GM06990 (cell line): ENCODE data around the gene KCTD12.

ENCODE experiments used
- DNase-seq: peaks from one replicate; pipeline ENCODE4 v3.0.0-alpha.2; 2011; ENCODE audit not compliant: insufficient read length; ENCODE audit errors: extremely low read depth
- H3K27me3 ChIP-seq: replicated peaks from 2 replicates; pipeline ENCODE4 v1.6.0; 2011; ENCODE audit warnings: low read length; ENCODE audit not compliant: control insufficient read depth, insufficient read depth
- H3K36me3 ChIP-seq: 2 replicates; pipeline ENCODE4 v1.5.1; 2011; ENCODE audit warnings: low read length; ENCODE audit not compliant: control insufficient read depth, insufficient read depth
- H3K4me3 ChIP-seq: replicated peaks from 2 replicates; pipeline ENCODE4 v1.5.1; 2011; ENCODE audit warnings: low read depth, mild to moderate bottlenecking, control low read depth, low read length
- CTCF ChIP-seq: IDR thresholded peaks from 2 replicates; pipeline ENCODE4 v1.5.1; 2011; ENCODE audit warnings: low read length, control low read depth, mild to moderate bottlenecking, inconsistent platforms; ENCODE audit not compliant: insufficient read depth, poor library complexity, severe bottlenecking

The KCTD12 gene

GRCh38 chr13:76833441-76833954 lies 52.7 kb downstream of the KCTD12 start:
- no peaks in the 10 kb centered on the region for H3K27me3 ChIP-seq
- no peak for DNase-seq
- H3K36me3 ChIP-seq: no peaks in the 10 kb centered on the region
- H3K4me3 ChIP-seq: no peak overlapping the region
- no peak for TF ChIP-seq CTCF

GRCh38 chr13:76832258-76832988 lies 53.8 kb downstream of the KCTD12 start:
- DNase-seq: no peak
- Histone ChIP-seq H3K27me3 (no peaks in the 10 kb centered on the region), H3K4me3 (no peak overlapping the region), H3K36me3 (no peaks in the 10 kb centered on the region)
- no peak for TF ChIP-seq CTCF

GRCh38 chr13:76830805-76831204 lies 55.4 kb downstream of the KCTD12 start:
- Histone ChIP-seq H3K4me3 (no peak overlapping the region), H3K27me3 (no peaks in the 10 kb centered on the region), H3K36me3 (no peaks in the 10 kb centered on the region)
- no peak for DNase-seq
- no peak for TF ChIP-seq CTCF
